Natural killer cell (primary cell): ENCODE measurements around the gene PKP3. TPM values are rescaled to one million over a fixed set of nuclear protein-coding genes. Genes with fewer than 3 reads are reported as not detected.

Experiments
- ATAC-seq, 3 donors: fragments of 150-1000 bp in 2 of 3; fragments of 200-7000 bp in 1 of 3; cut with Tn5 transposase; 1 replicate in 1 of 3; 2 replicates in 2 of 3; pipeline ENCODE4 v1.10.0; 2021; ENCODE audit warnings: mild to moderate bottlenecking in 2 of 3, moderate library complexity in 2 of 3
- DNase-seq, 2 donors: peaks; one replicate each; pipeline versions ENCODE4 v3.0.0 to v3.0.0-alpha.2; 2013 to 2021; ENCODE audit warnings: mixed read lengths in 1 of 2
- H3K27ac ChIP-seq: one replicate; pipeline ENCODE4 v1.5.1; 2013; ENCODE audit warnings: mild to moderate bottlenecking, low read length
- H3K27me3 ChIP-seq: one replicate; pipeline ENCODE4 v1.6.1; 2013; ENCODE audit warnings: low read length; ENCODE audit not compliant: control insufficient read depth, insufficient read depth
- H3K36me3 ChIP-seq: one replicate; pipeline ENCODE4 v1.6.1; 2013; ENCODE audit warnings: low read length; ENCODE audit not compliant: control insufficient read depth, insufficient read depth
- H3K4me1 ChIP-seq: one replicate; pipeline ENCODE4 v1.6.1; 2013; ENCODE audit warnings: low read length; ENCODE audit not compliant: control insufficient read depth, insufficient read depth
- H3K4me3 ChIP-seq: one replicate; pipeline ENCODE4 v1.5.1; 2013; ENCODE audit warnings: low read length
- H3K9me3 ChIP-seq: one replicate; pipeline ENCODE4 v1.6.1; 2013; ENCODE audit warnings: low read length; ENCODE audit not compliant: control insufficient read depth, insufficient read depth
- H3K27ac Mint-ChIP-seq, 2 donors: one replicate each; pipeline ENCODE4 v1.8.0; 2022; ENCODE audit warnings: mild to moderate bottlenecking in 2 of 2, mixed read lengths in 2 of 2, moderate library complexity in 1 of 2
- H3K27me3 Mint-ChIP-seq, 2 donors: one replicate each; pipeline ENCODE4 v1.8.0; 2022; ENCODE audit warnings: low read depth in 2 of 2, mixed read lengths in 2 of 2
- H3K36me3 Mint-ChIP-seq: one replicate; pipeline ENCODE4 v1.8.0; 2022; ENCODE audit warnings: mixed read lengths
- H3K4me1 Mint-ChIP-seq, 2 donors: one replicate each; pipeline ENCODE4 v1.8.0; 2022; ENCODE audit warnings: mixed read lengths in 2 of 2
- H3K4me3 Mint-ChIP-seq: one replicate; pipeline ENCODE4 v1.8.0; 2022; ENCODE audit warnings: mild to moderate bottlenecking, moderate library complexity, mixed read lengths
- H3K9me3 Mint-ChIP-seq, 2 donors: one replicate each; pipeline ENCODE4 v1.8.0; 2022; ENCODE audit warnings: mixed read lengths in 2 of 2
- CTCF ChIP-seq: fragments of 200-600 bp; IDR thresholded peaks from one replicate; pipeline ENCODE4 v1.8.0; 2022; ENCODE audit warnings: antibody characterized with exemption
- WGBS: methylation state at CpG from one replicate; pipeline ENCODE4 v1.1.7; 2013; ENCODE audit warnings: missing lambda C conversion rate; ENCODE audit not compliant: insufficient coverage; 5-methylcytosine and 5-hydroxymethylcytosine counted together
- intact Hi-C: fragments of 100-400 bp; cut with micrococcal nuclease; formaldehyde crosslinking; loops from one replicate; pipeline ENCODE4 v1.14.2; 2022
- total RNA-seq, 4 donors: library from RNA; stranded (reverse); fragments of 120-200 nt in 1 of 4; gene quantifications; one replicate each; pipeline versions ENCODE4 v1.2.3 to v1.2.4, GENCODE V29; 2013 to 2022

PKP3 gene
- total RNA-seq, 3 donors from 2014 or later (not counting 1 experiment from before 2014, with no cell fraction given): 0.29 to 0.56 TPM; not detected in 1

GRCh38 chr11:384511-384910 is 9.5 kb upstream of the PKP3 start:
- Histone ChIP-seq H3K9me3 (peaks cover 13% of the 10 kb centered on the region), H3K4me1 (peaks cover 27% of the 10 kb centered on the region), H3K27me3 (peaks cover 3% of the 10 kb centered on the region), H3K4me3 (no peak overlapping the region), H3K27ac (no peak overlapping the region), H3K36me3 (no peaks in the 10 kb centered on the region)
- no peak for DNase-seq
- 95% methylated on average over 14 of the region's 16 CpGs for WGBS
- ATAC-seq: no peak
- Mint-ChIP-seq H3K27ac (no peak overlapping the region), H3K4me3 (no peak overlapping the region), H3K9me3 (no peaks in the 10 kb centered on the region), H3K27me3 (peaks cover 0 to 15% of the 10 kb centered on the region in 2 donors), H3K4me1 (peaks cover 18 to 29% of the 10 kb centered on the region in 2 donors), H3K36me3 (no peaks in the 10 kb centered on the region)
- intact Hi-C loops: no loop called here
- TF ChIP-seq CTCF: no peak

GRCh38 chr11:385594-386351 is 8.2 kb upstream of the PKP3 start:
- H3K9me3 Mint-ChIP-seq: no peaks in the 10 kb centered on the region
- H3K36me3 Mint-ChIP-seq: no peaks in the 10 kb centered on the region
- TF ChIP-seq CTCF: no peak
- H3K27ac ChIP-seq: no peak overlapping the region
- H3K27me3 Mint-ChIP-seq: peaks cover 0 to 14% of the 10 kb centered on the region in 2 donors
- peaks cover 27% of the 10 kb centered on the region for H3K4me1 ChIP-seq
- H3K27me3 ChIP-seq: peaks cover 2% of the 10 kb centered on the region
- no peak overlapping the region for H3K4me3 ChIP-seq
- H3K4me1 Mint-ChIP-seq: peaks cover 18 to 29% of the 10 kb centered on the region in 2 donors
- peaks cover 13% of the 10 kb centered on the region for H3K9me3 ChIP-seq
- no peak for DNase-seq
- H3K27ac Mint-ChIP-seq: no peak overlapping the region
- H3K36me3 ChIP-seq: no peaks in the 10 kb centered on the region
- no peak for ATAC-seq
- H3K4me3 Mint-ChIP-seq: no peak overlapping the region
- intact Hi-C loops: loop anchor here (5.0 kb wide), 1 partner anchor 187 kb away; no protein-coding TSS in a partner anchor
- WGBS: 92% methylated on average over 13 of the region's 19 CpGs

- no peak for ATAC-seq
- intact Hi-C loops: loop anchor here (5.0 kb wide), 1 partner anchor 186 kb away; no protein-coding TSS in a partner anchor
- Mint-ChIP-seq H3K9me3 (no peaks in the 10 kb centered on the region), H3K27me3 (peaks cover 0 to 11% of the 10 kb centered on the region in 2 donors), H3K4me3 (no peak overlapping the region), H3K4me1 (peaks cover 18 to 29% of the 10 kb centered on the region in 2 donors), H3K36me3 (no peaks in the 10 kb centered on the region), H3K27ac (no peak overlapping the region)
- Histone ChIP-seq H3K4me1 (peaks cover 27% of the 10 kb centered on the region), H3K27ac (no peak overlapping the region), H3K27me3 (no peaks in the 10 kb centered on the region), H3K36me3 (no peaks in the 10 kb centered on the region), H3K4me3 (no peak overlapping the region), H3K9me3 (peaks cover 13% of the 10 kb centered on the region)
- no peak for DNase-seq
- no peak for TF ChIP-seq CTCF
- 96% methylated on average over 6 of the region's 6 CpGs for WGBS
Measured at GRCh38 chr11:386483-386882, 7.5 kb upstream of the PKP3 start.
